ENCODE data around the gene KRTAP10-4. TPM values are rescaled to one million over a fixed set of nuclear protein-coding genes. Genes with fewer than 3 reads are reported as not detected.

The KRTAP10-4 gene
- total RNA-seq, 1 experiment from 2014 or later: not detected

GRCh38 chr21:44603911-44604310 is 30.4 kb downstream of the KRTAP10-4 start:
- DNase-seq (ENCODE audit: low read depth, low spot score): no peak
- Histone ChIP-seq H2AFZ (ENCODE audit: low read depth, low read length, poor library complexity, severe bottlenecking) (no peak overlapping the region), H4K20me1 (ENCODE audit: insufficient read depth) (no peaks in the 10 kb centered on the region), H3K9me3 (ENCODE audit: control insufficient read depth in 1 of 2, insufficient read depth in 1 of 2, low read depth in 1 of 2, low read length in 2 of 2) (no peaks in the 10 kb centered on the region), H3K4me3 (replicated peaks in 1 of 2; ENCODE audit: low read depth in 1 of 2, low read length in 2 of 2) (no peak overlapping the region), H3K27me3 (ENCODE audit: insufficient read depth, low read length) (peaks cover 11% of the 10 kb centered on the region; the same call in 1 of the 2 replicates), H3K36me3 (ENCODE audit: control insufficient read depth in 1 of 2, insufficient read depth in 2 of 2, low read length in 2 of 2) (no peaks in the 10 kb centered on the region), H3K4me1 (ENCODE audit: control insufficient read depth in 1 of 2, insufficient read depth in 2 of 2, low read length in 2 of 2) (no peaks in the 10 kb centered on the region), H3K79me2 (ENCODE audit: insufficient read depth, low read length) (no peaks in the 10 kb centered on the region), H3K9ac (ENCODE audit: low read length) (no peak overlapping the region), H3K27ac (ENCODE audit: low read depth, low read length) (no peak overlapping the region), H3K4me2 (ENCODE audit: low read length) (no peak overlapping the region), H3K9me2 (ENCODE audit: insufficient read depth) (no peaks in the 10 kb centered on the region)
- ChIA-PET CTCF (no interaction called here), POLR2A (no interaction called here), RAD21 (ENCODE audit: low non-redundant PET in 1 of 2, low total read pairs in 2 of 2, uncharacterized antibody in 2 of 2, unreplicated experiment in 2 of 2) (no interaction called here)
- intact Hi-C loops (cut with micrococcal nuclease): no loop called here
- TF ChIP-seq POLR2AphosphoS5 (IDR thresholded peaks at IDR 0.05; ENCODE audit: low read depth, low read length) (no peak), RAD21 (IDR thresholded peaks at IDR 0.05; ENCODE audit: low read depth) (no peak), ATF3 (IDR thresholded peaks at IDR 0.05) (no peak), SRF (IDR thresholded peaks at IDR 0.05; ENCODE audit: low read depth) (no peak), MAX (IDR thresholded peaks at IDR 0.05) (no peak), ZFX (IDR thresholded peaks at IDR 0.05) (no peak), JUND (IDR thresholded peaks at IDR 0.05) (no peak), CTCF (IDR thresholded peaks at IDR 0.05 in 2 of 3, conservative IDR thresholded peaks at IDR 0.05 in 1 of 3; ENCODE audit: borderline replicate concordance in 1 of 3, insufficient read depth in 1 of 3, low read depth in 2 of 3, low read length in 2 of 3) (no peak), ZNF274 (IDR thresholded peaks at IDR 0.05; ENCODE audit: low read depth, low read length) (no peak), CBX3 (IDR thresholded peaks at IDR 0.05; ENCODE audit: low read depth) (no peak), EZH2phosphoT487 (IDR thresholded peaks at IDR 0.05; ENCODE audit: borderline replicate concordance) (no peak), REST (IDR thresholded peaks at IDR 0.05; ENCODE audit: low read depth) (no peak), SP1 (IDR thresholded peaks at IDR 0.05; ENCODE audit: low read depth) (no peak), FOSL1 (IDR thresholded peaks at IDR 0.05; ENCODE audit: low read depth) (no peak), ELF1 (IDR thresholded peaks at IDR 0.05; ENCODE audit: borderline replicate concordance, low read depth) (no peak), SIN3A (IDR thresholded peaks at IDR 0.05; ENCODE audit: low read depth) (no peak), TCF7L2 (IDR thresholded peaks at IDR 0.05; ENCODE audit: borderline replicate concordance, extremely low read depth, insufficient read depth, insufficient read length) (no peak), ZBTB33 (IDR thresholded peaks at IDR 0.05; ENCODE audit: extremely low read depth, insufficient replicate concordance, low read length) (no peak), CEBPB (IDR thresholded peaks at IDR 0.05; ENCODE audit: low read depth) (no peak)
- no TSS peak for BruUV-seq (replicated peaks)
- ATAC-seq: no peak
